ELF-1 (cell line): Measurements from ENCODE around the gene NUP50.
A peak's percentile ranks its signal among the peaks of the same experiment; 100 is the strongest.
"Not testable (repeated sequence)": the region's sequence is repeated elsewhere in the genome, so short reads cannot be mapped to it uniquely, and the experiment has no call there.

ENCODE experiments used
- DNase-seq: peaks from one replicate; pipeline ENCODE4 v3.0.0-alpha.2; 2016; ENCODE audit warnings: low read depth, low spot score

NUP50 gene

DNA sequence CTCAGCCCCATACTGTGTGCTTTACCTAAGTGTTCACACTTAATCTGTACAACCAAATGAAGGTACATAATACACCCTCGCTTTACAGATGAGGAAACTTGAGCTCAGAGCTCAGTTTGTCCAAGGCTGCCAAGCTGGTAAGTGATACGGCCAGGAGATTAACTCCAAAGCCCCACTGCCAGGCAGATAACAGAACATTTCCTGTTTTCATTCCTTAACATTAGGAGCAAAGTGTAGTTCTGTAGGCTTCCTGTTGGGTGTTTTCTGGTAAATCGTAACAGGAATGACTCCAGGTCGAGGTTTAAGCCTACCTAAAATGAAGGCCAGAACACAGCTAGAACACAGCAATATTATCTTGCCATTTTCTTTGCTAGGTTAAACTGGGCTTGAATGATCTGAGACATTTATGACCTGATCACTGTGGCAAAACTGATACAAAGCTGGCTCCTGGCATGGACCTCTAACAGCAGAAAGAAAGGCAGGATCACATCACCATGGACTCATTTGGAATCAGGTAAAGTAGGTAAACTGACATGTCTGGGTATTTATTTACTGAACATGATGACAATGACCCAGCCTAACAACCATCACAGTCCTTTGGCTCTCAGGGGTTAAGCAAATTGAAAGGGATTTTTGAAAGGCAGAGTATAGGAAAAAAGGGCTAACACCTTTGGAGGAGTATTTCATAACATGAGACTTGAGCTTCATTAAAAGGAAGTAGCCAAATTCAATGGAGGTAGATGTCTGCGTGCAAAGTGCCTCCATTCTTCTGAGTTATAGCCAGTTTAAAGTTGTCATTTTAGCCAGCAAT is 3.9 kb upstream of the NUP50 start:
- DNase-seq, result peak; percentile 50

DNA sequence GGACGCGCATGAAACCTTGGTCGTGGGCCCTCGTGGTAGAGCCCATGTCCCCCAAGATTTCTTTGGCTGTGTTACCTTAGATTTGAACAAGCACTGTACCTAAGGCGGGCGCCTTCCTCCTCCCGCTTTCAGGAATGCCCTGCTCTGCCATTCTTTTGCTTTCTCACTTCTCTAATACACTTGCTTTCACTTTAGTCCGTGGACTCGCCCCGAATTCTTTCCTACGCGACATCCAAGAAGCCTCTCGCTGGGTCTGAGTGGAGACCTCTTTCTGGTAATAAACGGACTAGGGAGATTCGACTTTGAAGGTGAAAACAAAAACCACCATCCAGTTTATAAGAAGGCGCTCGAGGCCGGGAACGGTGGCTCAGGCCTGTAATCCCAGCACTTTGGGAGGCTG is 1.2 kb upstream of the NUP50 start:
- DNase-seq, result peak; percentile 58

DNA sequence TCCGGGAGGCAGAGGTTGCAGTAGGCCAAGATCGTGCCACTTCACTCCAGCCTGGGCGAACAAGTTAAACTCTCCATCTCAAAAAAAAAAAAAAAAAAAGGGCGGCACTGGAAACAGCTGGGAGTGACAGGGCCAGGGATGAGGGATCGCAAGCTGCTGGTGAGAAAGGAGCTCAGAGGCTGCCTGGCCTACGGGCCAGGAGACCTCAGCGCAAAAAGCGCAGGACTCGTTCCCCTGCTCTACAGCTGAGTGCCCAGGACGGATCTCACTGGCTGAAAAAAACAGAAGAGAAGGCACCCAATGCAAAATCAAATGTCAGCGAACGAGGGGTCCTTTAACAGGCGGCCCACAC is 650 bp upstream of the NUP50 start:
- peak; percentile 69 for DNase-seq

DNA sequence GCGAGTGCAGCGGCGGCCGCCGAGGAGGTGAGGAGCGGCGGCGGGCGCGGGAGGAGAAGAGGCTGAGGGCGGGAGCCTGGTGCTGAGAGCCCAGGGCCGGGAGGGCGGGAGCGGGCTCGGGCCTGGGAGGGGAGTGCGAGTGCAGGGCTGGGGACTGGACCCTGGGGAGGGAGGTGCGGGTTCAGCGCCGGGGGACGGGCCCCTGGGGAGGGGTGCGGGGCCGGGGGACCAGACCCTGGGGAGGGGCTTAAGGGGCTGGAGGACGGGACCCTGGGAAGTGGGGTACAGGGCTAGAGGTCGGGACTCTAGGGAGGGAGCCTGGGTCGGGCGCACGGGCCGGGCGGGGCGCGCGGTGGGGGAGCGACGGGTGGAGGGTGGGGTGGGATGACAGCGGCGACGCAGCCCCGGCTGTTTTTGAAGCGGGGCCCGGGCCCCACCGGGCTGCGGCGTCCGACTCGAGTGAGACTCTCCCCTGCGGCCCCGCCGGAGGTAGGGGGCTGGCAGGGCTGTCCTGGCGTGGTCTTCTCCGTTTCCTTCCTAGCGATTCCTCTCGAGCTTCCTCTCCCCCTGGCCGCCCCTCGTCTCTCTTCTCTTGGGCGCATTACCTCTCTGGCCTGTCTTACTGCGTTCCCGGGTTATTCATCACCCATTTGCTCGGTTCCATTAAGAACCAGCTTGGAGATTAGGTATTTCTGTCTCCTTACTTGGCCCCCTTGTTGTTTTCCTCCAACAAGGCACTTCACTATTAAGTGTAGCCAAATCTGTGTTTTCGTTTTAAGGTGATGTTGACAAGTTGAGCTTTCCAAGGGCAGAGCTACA is 754 bp downstream of the NUP50 start:
- DNase-seq, result peak; percentile 23

DNA sequence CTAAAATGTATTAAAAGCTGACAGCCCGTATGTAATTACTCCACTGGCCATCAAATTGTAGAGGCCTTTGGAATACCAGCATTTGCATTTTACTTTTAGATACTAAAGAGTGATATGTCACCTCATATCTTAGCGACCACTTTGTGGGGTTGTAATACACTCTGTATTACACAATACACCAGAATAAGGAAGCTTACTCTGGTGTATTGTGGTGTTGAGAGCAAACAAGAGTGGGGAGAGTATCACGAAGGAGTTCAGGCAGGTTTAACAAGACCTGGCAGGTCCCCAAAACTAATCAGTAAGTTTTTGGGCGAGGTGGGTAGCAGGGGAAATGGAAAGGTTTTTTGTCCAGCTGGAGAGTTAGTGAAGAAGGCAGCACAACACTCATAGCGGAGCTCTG is 3.2 kb downstream of the NUP50 start:
- no peak for DNase-seq

DNA sequence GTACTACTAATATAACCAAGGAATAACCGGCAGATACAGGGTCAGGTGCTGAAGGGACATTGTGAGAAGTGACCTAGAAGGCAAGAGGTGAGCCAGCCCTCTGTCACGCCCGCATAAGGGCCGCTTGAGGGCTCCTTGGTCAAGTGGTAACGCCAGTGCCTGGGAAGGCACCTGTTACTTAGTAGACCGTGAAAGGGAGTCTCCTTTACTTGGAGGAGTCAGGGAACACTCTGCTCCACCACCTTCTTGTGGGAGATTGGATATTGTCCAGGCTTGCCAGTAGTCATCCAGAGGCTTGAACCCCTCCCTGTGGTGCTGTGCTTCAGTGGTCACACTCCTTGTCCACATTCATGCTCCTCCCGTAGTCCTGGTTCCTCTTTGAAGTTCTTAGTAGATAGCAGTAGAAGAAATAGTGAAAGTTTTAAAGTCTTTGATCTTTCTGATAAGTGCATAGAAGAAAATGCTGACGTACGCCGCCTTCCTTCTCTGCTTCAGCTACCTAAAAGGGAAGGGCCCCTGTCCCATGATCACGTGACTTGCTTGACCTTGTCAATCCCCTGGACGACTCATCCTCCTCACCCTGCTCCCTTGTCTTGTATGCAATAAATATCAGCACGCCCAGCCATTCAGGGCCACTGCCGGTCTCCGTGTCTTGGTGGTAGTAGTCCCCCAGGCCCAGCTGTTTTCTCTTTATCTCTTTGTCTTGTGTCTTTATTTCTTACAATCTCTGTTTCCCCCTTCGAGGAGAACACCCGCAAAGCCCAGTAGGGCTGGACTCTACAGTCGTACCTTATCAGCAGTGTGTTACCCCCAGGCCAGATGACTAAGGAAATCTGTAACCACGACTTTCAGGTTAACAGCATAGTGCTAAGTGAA is 6.1 kb downstream of the NUP50 start:
- DNase-seq, result peak; percentile 77

DNA sequence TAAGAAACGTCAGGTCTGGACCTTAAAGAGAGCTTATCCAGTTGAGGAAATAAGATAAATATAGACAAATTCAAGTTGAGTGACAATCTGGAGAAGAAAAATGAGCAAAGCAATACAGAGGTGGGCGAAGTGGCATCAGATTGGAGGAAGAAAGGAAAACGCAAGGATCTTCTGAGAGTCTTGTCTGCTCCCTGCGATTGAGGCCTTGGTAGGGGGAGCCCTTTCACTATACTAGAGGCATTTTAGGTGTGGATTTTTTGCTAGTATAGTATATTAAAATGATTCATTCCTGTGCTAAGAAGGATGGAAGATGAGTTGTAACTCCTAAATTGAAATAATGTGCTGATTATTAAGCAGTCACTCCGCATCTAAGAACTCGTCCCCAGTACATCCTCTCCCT is 8.1 kb downstream of the NUP50 start:
- DNase-seq, result no peak

DNA sequence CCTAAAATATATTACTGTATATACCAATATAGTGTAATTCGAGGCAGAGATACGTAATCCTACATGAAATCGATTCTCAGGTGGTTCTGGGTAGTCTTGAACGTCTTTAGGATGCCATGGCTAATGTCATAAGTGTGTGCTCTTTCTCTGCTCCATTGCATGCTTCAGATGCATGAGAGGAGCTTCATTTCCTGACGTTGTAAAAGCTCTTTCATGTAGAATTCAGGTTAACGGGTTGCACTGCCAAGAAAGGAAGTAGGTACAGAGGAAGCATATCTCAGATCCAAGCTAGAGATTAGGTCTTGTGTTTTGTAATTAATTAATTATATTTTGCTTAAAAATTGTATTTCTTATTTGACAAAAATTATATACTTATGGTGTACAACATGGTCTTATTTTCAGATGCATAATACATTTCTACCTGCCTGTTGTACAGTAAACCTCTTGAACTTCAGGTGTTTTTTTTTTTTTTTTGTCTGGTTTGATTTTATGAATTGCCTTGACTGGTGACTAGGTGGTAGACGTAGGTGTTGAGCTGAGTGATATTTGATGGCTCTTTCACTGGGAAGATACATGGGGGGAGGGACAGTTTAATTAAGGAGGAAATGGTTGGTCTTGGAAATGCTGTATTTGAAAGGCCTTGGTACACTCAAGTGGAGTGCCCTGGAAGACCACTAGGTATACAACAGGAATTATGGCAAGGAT is 9.3 kb downstream of the NUP50 start:
- no peak for DNase-seq

DNA sequence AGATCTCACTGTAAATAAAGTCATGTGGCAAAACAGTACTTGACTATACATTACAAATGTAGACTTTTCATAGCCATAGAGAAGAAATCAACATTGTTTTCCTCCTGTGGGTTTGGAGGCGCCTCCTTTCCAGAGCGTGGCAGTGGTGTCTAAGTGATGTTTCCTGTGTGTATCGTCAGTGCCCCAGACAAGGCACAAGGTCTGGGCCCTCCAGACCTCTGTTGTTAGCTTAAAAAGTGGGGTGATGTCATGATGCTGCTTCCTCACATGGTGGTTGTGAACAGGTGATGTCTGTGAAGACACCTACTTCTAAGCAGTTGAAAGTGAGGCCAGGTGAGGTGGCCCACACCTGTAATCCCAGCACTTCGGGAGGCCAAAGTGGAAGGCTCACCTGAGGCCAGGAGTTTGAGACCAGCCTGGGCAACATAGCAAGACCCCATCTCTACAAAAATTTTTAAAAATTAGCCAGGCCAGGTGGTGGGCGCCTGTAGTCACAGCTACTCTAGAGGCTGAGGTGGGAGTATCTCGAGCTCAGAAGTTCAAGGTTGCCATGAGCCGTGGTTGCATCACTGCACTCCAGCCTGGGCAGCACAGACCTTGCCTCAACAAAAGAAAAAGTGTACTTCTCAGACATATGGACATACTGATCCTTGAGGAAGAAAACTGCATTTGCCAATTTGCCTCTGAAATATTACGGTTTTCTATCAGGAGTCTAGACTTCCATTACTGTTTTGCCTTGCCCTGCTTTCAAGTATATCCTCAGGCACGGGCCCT is 15.7 kb downstream of the NUP50 start:
- no peak for DNase-seq

DNA sequence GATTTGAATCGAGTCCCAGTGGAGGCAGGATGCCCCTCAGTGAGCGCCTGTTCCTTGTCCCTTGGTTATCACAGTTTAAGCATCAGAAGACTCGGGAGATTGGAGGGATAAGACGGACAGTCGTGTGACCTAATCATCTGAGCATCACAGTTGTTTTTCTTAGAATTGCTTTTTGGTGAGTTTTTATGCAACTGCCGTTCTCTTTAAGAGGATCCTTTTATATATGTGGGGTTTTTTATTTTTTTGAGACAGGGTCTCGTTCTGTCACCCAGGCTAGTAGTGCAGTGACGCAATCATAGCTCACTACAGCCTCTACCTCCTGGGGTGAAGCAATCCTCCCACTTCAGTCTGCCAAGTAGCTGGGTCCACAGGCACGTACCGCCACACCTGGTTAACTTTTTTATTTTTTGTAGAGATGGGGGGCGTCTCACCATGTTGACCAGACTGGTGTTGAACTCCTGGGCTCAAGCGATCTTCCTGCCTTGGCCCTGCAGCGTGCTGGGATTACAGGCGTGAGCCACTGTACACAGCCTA is 16.5 kb downstream of the NUP50 start:
- no peak for DNase-seq

DNA sequence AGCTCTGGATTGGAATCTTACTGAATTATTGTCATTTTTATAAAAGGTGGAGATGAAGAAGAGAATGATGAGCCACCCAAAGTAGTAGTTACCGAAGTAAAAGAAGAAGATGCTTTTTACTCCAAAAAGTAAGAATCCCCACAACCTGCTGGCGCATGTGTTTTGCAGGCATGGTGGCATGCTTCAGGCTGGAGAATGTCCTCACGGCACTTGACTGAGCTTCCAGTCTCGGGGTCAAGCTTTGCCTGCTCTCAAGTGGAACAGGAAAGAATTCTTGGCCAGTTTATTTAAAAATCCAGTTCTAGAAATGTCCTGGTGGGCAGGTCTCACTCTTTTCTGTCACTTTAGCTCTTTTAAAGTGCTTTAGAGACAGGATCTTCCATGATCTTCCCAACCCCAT is 17.5 kb downstream of the NUP50 start:
- DNase-seq, result no peak

DNA sequence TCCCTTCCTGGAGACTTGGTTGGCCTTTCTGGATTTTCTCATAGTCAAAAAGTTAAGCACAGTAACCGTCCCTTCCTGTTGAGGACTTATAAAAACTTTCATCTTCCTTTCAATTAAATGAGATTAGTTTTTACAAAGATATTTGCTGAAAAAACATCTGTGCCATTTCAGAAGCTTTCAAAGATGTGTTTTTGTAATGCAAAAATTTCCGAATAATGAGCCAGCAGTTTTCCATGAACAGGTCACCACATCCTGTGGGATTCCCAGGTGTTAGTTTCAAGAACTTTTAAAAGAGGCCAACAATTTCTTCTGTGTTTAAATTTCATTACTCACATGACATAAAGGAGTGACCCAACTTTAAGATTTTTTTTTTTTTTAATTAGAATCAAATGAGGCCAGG is 18.0 kb downstream of the NUP50 start:
- DNase-seq, result no peak

DNA sequence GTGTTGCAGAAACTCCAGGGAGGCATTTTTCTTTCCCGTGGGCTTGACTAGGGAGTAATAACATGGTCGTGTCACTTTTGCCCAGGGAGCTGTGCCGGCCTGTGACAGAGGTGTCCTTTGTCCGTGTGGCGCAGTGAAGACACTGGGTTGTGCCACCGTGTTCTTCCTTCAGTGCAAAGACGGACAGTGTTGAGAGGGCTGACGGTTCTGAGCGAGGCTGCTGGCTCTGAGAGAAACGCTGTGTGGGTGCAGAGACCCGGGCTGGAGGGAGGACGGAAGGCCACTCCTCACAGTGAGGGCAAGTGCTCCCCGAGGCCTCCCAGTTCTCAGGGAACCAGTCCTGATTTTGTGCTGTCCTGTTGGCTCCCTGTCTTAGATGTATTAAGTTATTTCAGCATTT is 20.2 kb downstream of the NUP50 start:
- no peak for DNase-seq

DNA sequence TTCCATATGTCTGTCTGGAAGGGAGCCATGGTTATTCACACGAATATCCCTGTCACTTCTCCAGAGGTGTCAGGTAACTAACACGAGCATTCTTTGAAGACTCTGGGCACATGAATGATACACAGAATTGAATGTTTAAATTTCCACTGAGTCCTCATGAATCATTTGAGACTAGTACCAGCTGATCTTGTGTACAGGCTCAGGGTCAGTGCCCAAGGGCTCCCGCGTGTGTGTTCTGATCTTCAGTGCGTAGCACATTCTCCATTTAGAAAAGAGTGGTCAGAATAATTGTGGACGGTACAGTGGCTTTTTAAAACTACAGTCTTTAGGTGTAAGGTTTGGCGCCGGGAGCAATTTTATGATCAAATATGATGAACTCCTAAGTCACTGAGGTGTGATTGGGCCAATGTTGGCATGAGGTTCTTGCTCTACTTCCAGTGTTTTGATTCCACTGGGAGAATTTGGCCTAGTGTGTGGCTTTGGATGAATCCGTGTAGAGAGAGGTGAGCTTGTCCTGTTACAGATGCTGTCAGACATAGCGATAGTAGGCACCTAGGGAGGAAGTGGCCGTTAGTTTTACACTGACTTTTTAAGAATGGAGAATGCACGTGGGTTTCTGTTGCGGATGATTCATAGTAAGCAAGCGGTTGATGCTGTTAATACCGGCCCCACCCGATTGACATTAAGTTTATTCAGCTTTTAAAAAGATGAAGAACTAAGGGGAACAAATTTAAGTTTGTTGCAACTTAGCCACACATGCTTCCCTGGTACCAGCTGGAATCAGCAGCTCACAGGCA is 22.2 kb downstream of the NUP50 start:
- no peak for DNase-seq

DNA sequence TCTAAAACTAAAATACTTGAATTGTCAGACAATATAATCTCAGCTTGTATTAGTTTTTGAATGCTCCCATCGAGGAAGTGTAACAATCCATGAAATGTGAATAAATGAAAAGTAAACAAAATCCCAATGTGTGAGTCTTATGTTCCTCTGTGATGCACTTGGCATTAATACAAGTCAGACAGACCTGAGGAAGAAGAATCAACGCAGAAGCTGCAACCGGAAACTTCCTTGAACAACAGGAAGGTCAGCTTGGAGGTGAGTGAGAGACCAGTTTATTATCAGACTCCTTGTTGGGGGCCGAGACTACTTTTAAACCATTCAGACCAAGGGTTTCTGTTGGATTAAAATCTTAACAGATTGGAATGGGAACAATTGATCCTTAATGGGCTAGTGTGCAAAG is 24.2 kb downstream of the NUP50 start:
- DNase-seq, result no peak

DNA sequence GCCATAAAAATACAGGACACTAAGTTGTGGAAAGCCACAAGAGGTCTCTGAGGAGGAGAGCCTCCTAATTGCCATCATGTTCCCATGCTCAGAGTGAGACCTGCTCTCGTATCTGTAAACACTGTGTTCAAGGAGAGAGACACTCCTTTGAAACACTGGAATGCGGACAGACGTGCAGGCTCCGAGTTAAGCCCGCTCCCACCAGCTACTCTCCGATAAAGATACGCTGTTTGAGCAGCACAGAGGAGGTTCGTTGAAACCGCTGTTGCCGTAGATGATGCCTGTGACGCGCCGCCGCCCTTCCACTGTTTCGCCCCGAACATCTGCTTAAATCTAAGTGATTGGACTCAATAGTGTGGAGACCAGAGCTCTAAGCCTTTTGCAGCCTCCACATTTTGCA is 25.1 kb downstream of the NUP50 start:
- peak; percentile 47 for DNase-seq

DNA sequence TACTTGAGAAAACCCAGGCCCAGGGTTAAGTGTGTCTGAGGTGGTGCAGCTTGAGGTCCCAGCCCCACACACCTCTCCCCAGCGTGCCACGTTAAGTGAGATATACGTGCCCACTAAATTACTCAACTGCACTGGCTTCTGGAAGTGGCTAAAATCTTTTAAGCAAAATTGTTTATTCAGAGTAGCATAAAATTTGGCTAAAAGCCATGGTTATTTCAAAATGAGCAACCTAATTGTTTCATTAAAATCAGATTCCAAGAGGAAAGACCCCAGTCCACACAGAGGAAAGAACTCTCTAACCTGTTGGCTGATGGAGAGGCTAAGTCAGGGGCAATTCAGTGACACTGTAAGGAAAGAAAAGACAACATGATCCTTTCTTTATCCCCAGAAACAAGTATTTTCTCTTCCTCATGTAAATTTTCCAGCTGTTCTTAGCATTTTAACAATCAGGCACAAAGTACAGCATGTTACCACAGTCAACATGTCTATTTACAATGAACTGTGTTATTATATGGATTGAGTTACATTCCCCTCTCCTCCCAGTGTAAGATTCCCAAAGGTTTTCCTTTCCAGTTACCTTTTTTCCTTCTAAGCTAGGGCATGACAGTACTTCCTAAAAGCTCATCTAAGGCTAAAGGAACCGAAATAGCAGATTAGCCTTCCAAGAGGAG is 26.6 kb downstream of the NUP50 start:
- DNase-seq, result no peak

DNA sequence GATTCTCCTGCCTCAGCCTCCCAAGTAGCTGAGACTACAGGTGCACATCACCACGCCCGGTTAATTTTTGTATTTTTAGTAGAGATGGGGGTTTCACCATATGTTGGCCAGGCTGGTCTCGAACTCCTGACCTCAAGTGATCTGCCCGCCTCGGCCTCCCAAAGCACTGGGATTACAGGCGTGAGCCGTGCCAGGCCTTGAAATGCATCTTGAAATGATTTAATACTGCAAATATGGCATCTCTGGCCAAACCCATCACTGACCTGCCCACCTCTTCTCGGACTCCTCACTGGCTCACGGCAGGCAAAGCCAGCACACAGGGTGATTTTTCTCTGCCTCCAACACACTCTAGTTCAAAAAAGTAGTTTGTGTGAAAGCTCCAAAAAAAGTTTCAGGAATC is 28.0 kb downstream of the NUP50 start:
- DNase-seq, result not testable (repeated sequence)

DNA sequence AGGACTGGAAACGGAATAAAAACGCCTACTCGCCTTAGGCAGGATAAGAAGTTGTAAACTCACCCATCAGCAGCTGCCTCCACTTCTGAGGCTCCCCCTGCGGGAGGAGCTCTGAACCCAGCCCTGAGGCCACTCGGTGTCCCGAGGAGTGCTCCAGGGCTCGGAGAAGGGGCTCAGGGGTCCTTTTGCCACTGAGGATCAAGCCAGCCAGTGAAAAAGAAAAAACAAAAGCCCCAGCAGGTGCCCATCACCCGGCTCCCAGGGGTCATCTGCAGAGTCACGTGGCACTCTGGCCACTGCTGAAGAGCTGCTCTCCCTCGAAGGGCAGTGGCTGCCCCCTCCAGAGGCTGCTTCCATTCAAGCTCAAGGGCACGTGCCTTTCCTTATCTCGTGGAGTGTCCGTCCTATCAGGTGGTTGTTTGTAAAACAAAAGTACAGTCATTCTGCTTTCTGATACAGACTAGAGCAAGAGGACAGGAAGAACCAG is 29.0 kb downstream of the NUP50 start:
- DNase-seq, result peak; percentile 84
